Esophagus squamous epithelium (tissue), 5 donors: Measurements from ENCODE around the gene NHLH1. TPM values are rescaled to one million over a fixed set of nuclear protein-coding genes. Genes with fewer than 3 reads are reported as not detected.

ENCODE experiments used
- DNase-seq: peaks from one replicate; lab custom pipeline; 2025; lab: John Stamatoyannopoulos, UW
- H3K27ac ChIP-seq, 4 donors: fragments of 200-600 bp; sonication (generic); one replicate each; pipeline ENCODE4 v1.5.1; 2016 to 2019; ENCODE audit warnings: mild to moderate bottlenecking in 1 of 4
- H3K27me3 ChIP-seq, 4 donors: fragments of 200-600 bp; sonication (generic); 1 replicate in 3 of 4; 2 replicates in 1 of 4; pipeline versions ENCODE4 v1.5.1 to v1.6.0; 2017 to 2021; ENCODE audit warnings: antibody characterized with exemption in 1 of 4
- H3K36me3 ChIP-seq, 3 donors: fragments of 200-600 bp; sonication (generic); one replicate each; pipeline ENCODE4 v1.5.1; 2016 to 2019
- H3K4me1 ChIP-seq, 3 donors: fragments of 200-600 bp; sonication (generic); one replicate each; pipeline ENCODE4 v1.5.1; 2017 to 2019
- H3K4me3 ChIP-seq, 4 donors: fragments of 200-600 bp; sonication (generic); 1 replicate in 3 of 4; 2 replicates in 1 of 4; pipeline ENCODE4 v1.5.1; 2016 to 2019; ENCODE audit warnings: mild to moderate bottlenecking in 2 of 4, moderate library complexity in 1 of 4
- H3K9me3 ChIP-seq, 3 donors: fragments of 200-600 bp; sonication (generic); one replicate each; pipeline ENCODE4 v1.5.1; 2016 to 2019
- CTCF ChIP-seq, 6 experiments: fragments of 450-650 bp in 4 of 6; fragments of 200-600 bp in 2 of 6; sonication (generic) in 2 of 6; IDR thresholded peaks; one replicate each; pipeline ENCODE4 v1.5.1; 2016 to 2019; ENCODE audit warnings: antibody characterized with exemption in 6 of 6, mild to moderate bottlenecking in 4 of 6, moderate library complexity in 4 of 6
- POLR2A ChIP-seq, 4 donors: fragments of 450-650 bp; IDR thresholded peaks; one replicate each; pipeline ENCODE4 v1.6.1; 2017; ENCODE audit warnings: antibody characterized with exemption in 4 of 4, mild to moderate bottlenecking in 4 of 4, moderate library complexity in 3 of 4
- WGBS, 2 donors: methylation state at CpG; one replicate each; pipeline ENCODE4 v1.1.5; 2018; 5-methylcytosine and 5-hydroxymethylcytosine counted together
- intact Hi-C: fragments of 100-400 bp; cut with DNase I; formaldehyde crosslinking; loops from one replicate; pipeline ENCODE4 v1.15.0; 2022
- total RNA-seq, 4 donors: library from RNA; depleted of rRNA; stranded (reverse); fragments of >200 nt; gene quantifications; one replicate each; pipeline ENCODE4 v1.1.0, GENCODE V29; 2016
- donor health status: DM: yes; HTN: yes; CAD: no.

Gene NHLH1
- total RNA-seq, 4 donors from 2014 or later, result 0.19 TPM; not detected in 3

GRCh38 chr1:160411271-160412027 is 44.6 kb downstream of the NHLH1 start:
- Histone ChIP-seq H3K36me3 (peaks cover 0 to 10% (median 0%) of the 10 kb centered on the region in 3 donors), H3K4me3 (no peak overlapping the region), H3K4me1 (peaks cover 32 to 89% (median 38%) of the 10 kb centered on the region in 3 donors), H3K27me3 (no peaks in the 10 kb centered on the region), H3K27ac (no peak overlapping the region), H3K9me3 (no peaks in the 10 kb centered on the region)
- 68% methylated on average over 4 to 6 of the region's 6 CpGs for WGBS, 2 donors
- DNase-seq, result no peak
- intact Hi-C loops, result no loop called here
- no peak for TF ChIP-seq POLR2A (IDR thresholded peaks at IDR 0.05)
- no peak for TF ChIP-seq CTCF (IDR thresholded peaks at IDR 0.05)

- intact Hi-C loops, result no loop called here
- 89% methylated on average over 3 of the region's 3 CpGs for WGBS, 2 donors
- no peaks in the 10 kb centered on the region for H3K27me3 ChIP-seq
- DNase-seq, result no peak
- peaks cover 32 to 83% (median 33%) of the 10 kb centered on the region in 3 donors for H3K4me1 ChIP-seq
- no peak for TF ChIP-seq POLR2A (IDR thresholded peaks at IDR 0.05)
- TF ChIP-seq CTCF (IDR thresholded peaks at IDR 0.05), result no peak
- no peak overlapping the region for H3K4me3 ChIP-seq
- no peak overlapping the region for H3K27ac ChIP-seq
- H3K9me3 ChIP-seq, result no peaks in the 10 kb centered on the region
- peaks cover 0 to 14% (median 0%) of the 10 kb centered on the region in 3 donors for H3K36me3 ChIP-seq
Measured at GRCh38 chr1:160412028-160412362, 45.1 kb downstream of the NHLH1 start.

GRCh38 chr1:160413716-160414115 is 46.8 kb downstream of the NHLH1 start:
- TF ChIP-seq CTCF (IDR thresholded peaks at IDR 0.05) (no peak), POLR2A (IDR thresholded peaks at IDR 0.05) (no peak)
- intact Hi-C loops, result no loop called here
- H3K4me1 ChIP-seq, result peaks cover 21 to 66% (median 22%) of the 10 kb centered on the region in 3 donors
- DNase-seq, result no peak
- H3K9me3 ChIP-seq, result no peaks in the 10 kb centered on the region
- H3K4me3 ChIP-seq, result no peak overlapping the region
- H3K27me3 ChIP-seq, result no peaks in the 10 kb centered on the region
- peaks cover 0 to 31% (median 0%) of the 10 kb centered on the region in 3 donors for H3K36me3 ChIP-seq
- 85 to 92% methylated on average over 3 of the region's 3 CpGs for WGBS, 2 donors
- no peak overlapping the region for H3K27ac ChIP-seq

DNA sequence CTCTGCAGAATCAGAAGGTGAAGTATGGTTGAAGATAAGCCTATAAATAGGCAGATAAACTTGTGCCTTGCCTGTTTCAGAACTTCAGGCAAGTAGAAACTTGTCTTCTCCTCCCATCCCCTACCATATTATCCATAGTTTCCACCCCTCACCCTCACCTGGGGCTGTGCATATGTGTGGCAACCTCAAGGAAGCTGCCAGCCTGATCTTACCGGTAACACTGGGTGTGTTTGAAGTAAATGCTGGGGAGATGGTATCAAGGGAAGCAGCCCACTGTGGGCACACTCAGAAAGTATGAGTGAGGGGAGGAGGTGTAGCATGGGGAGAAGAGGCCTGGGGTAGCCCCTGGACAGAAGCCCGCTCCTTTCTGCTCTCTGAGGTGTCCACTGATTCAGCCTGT is 48.0 kb downstream of the NHLH1 start:
- no peaks in the 10 kb centered on the region for H3K9me3 ChIP-seq
- H3K4me1 ChIP-seq, result peaks cover 11 to 55% (median 15%) of the 10 kb centered on the region in 3 donors
- H3K4me3 ChIP-seq, result no peak overlapping the region
- H3K27ac ChIP-seq, result peak overlapping the region in 3 of 4 donors; percentile 9 to 68 (median 25)
- TF ChIP-seq POLR2A (IDR thresholded peaks at IDR 0.05) (no peak), CTCF (IDR thresholded peaks at IDR 0.05) (no peak)
- no peak for DNase-seq
- intact Hi-C loops, result no loop called here
- H3K36me3 ChIP-seq, result peaks cover 0 to 43% (median 5%) of the 10 kb centered on the region in 3 donors
- H3K27me3 ChIP-seq, result no peaks in the 10 kb centered on the region
- 33 to 92% methylated on average over 1 to 2 of the region's 2 CpGs for WGBS, 2 donors

DNA sequence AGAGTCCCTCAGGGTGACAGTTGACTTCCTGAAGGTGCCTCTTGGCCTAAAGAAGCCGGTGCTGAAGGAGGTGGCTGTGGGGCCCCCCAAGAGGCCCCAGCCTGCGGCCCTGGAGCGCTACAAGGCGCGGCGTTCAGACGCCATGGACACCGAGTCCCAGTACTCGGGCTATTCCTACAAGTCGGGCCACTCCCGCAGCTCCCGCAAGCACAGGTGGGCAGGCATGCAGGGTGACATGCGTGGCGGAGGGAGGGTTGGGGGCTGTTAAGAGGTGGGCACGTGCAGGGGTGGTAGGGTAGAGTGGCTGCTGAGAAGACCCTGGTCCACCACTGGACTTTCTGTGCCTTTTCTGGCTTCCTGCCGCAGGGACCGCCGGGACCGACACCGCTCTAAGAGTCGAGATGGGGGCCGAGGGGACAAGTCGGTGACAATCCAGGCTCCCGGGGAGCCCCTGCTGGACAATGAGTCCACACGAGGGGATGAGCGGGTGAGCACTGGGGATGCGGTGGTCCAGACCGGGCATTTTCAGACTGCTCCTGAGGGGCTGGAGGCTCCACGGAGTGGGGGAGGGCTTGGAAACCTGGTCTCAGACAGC is 48.9 kb downstream of the NHLH1 start:
- Histone ChIP-seq H3K4me3 (no peak overlapping the region), H3K4me1 (peaks cover 7 to 45% (median 14%) of the 10 kb centered on the region in 3 donors), H3K36me3 (peaks cover 0 to 52% (median 5%) of the 10 kb centered on the region in 3 donors), H3K27me3 (no peaks in the 10 kb centered on the region), H3K9me3 (no peaks in the 10 kb centered on the region), H3K27ac (peak overlapping the region in 3 of 4 donors; percentile 9 to 68 (median 25))
- intact Hi-C loops, result no loop called here
- TF ChIP-seq CTCF (IDR thresholded peaks at IDR 0.05) (no peak), POLR2A (IDR thresholded peaks at IDR 0.05) (no peak)
- no peak for DNase-seq
- WGBS, 2 donors, result 93 to 94% methylated on average over 10 of the region's 29 CpGs
